ENCODE data around the gene DDX20. TPM values are rescaled to one million over a fixed set of nuclear protein-coding genes. Genes with fewer than 3 reads are reported as not detected.

Gene DDX20
- total and polyA plus RNA-seq, 2 experiments from 2014 or later = 11.5 to 34.0 TPM

DNA sequence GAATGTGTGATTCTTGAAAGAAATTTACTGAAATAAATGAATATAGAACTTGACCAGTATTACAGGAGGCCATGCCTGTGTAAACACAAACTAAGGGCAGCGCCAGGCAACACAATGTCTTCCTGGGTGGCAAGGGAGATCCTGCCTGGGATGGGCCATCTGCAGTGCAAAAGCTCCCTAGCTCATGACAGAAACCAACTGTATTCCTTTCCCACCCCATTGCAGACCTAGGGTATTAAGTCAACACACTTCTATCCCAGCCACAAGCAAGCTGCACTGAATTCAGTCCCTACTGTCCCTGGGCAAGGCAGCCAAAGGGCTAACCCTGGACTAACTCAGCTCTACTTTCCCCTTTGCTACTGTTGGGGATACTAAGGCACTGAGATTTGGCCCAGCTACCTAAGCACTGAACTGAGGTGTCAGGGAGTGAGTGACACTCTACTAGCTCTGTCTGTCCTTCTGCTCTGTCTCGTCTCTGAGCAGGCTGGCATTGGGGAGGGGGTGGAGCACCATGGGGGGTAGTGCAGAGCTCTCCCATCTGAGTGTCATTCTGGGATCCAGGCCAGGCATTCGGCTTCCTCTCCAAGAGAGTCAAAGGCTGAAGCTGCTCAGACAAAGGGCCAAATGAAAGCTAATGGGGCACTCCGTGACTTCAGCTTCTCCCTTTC, 19.0 kb upstream of the DDX20 start:
- TF ChIP-seq CTCF (IDR thresholded peaks at IDR 0.05; ENCODE audit: low read depth, low read length) = no peak
- Histone ChIP-seq H3K4me3 (no peak overlapping the region), H3K27me3 (no peaks in the 10 kb centered on the region), H3K27ac (peak overlapping the region; percentile 72), H3K36me3 (no peaks in the 10 kb centered on the region), H3K4me1 (ENCODE audit: low read depth) (peaks cover 23% of the 10 kb centered on the region), H3K9me3 (ENCODE audit: low read depth) (no peaks in the 10 kb centered on the region)
- peak in 1 of 2 donors; percentile 72 for DNase-seq (ENCODE audit: low read depth in 1 of 2, low spot score in 1 of 2)

DNA sequence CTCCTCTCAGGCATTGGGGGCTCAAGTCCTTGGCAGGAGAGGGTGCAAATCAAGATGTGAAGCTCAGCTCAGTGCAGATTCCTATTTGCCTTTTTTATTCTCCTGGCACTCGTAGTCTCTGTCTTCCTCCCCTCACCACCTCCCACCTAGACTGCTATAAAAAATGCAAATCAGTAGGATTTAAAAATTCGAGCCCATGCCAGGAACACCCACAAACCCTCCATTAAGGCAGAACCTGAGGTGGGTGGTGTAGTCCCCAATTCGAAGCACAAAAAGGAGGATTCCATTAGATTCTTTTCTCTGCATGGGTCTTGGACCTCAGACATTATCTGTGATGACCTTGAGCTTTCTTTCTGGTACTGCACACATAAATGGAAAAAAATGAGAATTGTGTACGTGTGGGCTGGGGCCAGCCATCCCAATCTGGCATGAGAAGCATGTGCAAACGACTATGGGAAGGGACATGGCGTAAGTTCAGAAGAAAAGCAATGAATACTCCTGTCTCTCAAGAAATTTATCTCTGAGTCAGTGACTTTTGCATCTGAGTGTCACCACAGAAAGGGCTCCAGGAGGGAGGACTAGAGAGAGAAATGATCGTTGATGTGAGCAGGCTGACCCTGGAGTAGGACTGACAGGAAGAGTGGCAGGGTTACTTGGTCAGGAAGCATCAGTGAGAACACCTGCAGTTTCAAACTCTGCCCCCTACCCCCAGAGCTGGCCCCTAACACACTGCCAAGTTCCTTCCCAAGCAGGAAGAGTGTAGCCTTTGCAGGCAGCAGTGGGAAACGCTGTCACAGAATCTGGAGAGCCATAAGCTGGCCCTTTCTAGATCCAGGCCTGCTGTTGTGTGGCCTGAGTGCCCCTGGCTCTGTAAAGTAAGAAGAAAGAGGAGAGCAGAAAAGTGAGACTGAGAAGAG, 18.2 kb upstream of the DDX20 start:
- no peaks in the 10 kb centered on the region for H3K9me3 ChIP-seq (ENCODE audit: low read depth)
- peak overlapping the region; percentile 79 for H3K27ac ChIP-seq
- H3K36me3 ChIP-seq = no peaks in the 10 kb centered on the region
- H3K27me3 ChIP-seq = no peaks in the 10 kb centered on the region
- peak overlapping the region; percentile 53 for H3K4me3 ChIP-seq
- TF ChIP-seq CTCF (IDR thresholded peaks at IDR 0.05; ENCODE audit: low read depth, low read length) = no peak
- DNase-seq (ENCODE audit: low read depth in 1 of 2, low spot score in 1 of 2) = no peak
- peaks cover 23% of the 10 kb centered on the region for H3K4me1 ChIP-seq (ENCODE audit: low read depth)

DNA sequence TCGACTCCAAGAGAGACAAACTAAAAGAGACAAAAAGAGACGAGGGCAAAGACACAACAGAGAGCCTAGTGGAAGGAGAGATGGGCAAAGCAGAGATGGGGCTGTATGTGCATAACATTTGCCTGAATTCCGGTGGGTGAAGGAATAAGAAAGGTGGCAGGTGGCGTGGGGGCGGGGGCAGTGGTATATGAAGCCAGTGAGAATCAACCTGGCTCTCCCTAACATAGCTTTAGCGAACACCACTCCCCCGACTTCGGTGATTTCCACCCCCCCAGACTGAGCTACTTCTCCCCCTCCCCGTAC, 17.6 kb upstream of the DDX20 start:
- Histone ChIP-seq H3K9me3 (ENCODE audit: low read depth) (no peaks in the 10 kb centered on the region), H3K27ac (peak overlapping the region; percentile 79), H3K4me3 (peak overlapping the region; percentile 53), H3K36me3 (no peaks in the 10 kb centered on the region), H3K4me1 (ENCODE audit: low read depth) (peaks cover 23% of the 10 kb centered on the region), H3K27me3 (no peaks in the 10 kb centered on the region)
- TF ChIP-seq CTCF (IDR thresholded peaks at IDR 0.05; ENCODE audit: low read depth, low read length) = no peak
- no peak for DNase-seq (ENCODE audit: low read depth in 1 of 2, low spot score in 1 of 2)

- Histone ChIP-seq H3K27me3 (no peaks in the 10 kb centered on the region), H3K9me3 (ENCODE audit: low read depth) (no peaks in the 10 kb centered on the region), H3K27ac (peak overlapping the region; percentile 79), H3K36me3 (no peaks in the 10 kb centered on the region), H3K4me3 (peak overlapping the region; percentile 53), H3K4me1 (ENCODE audit: low read depth) (peaks cover 23% of the 10 kb centered on the region)
- TF ChIP-seq CTCF (IDR thresholded peaks at IDR 0.05; ENCODE audit: low read depth, low read length) = no peak
- peak; percentile 76 to 79 for DNase-seq (ENCODE audit: low read depth in 1 of 2, low spot score in 1 of 2)
These were observed 17.1 kb upstream of the DDX20 start for GRCh38 chr1:111738436-111739193.

DNA sequence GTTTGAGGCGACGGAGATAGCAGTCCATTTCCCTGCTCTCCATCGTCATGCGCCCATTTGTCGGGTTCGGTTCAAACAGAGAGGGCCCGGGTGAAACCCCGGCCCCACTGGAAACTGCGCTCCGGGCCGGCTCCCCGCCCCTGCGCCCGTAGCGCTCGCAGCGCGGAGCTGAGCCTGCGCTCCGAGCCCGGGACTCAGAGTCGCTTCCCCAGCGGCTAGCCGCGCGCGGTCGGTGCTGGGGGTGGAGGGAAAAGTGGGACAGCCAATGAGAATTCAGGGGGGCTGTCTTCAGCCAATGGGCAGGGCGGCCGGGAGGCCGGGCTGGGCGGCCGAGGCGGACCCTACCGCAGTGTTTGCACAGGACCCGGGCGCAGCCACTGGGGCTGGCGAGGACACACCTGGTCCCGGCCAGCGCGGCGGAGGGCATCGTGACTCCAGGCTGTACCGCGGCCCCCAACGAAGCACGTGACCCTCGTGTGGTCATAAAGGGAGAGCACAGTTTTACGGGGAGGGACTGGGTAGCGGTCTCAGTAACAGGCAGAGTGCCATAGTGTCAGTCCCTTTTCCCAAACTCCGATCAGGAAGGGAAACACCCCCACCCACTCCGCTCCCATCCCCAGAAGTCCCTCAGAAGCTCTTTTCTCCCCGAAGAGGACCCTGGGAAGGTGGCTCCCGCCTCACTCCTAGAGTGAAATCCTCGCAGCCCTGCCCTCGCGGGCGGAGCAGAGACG, 16.3 kb upstream of the DDX20 start, which contains the start of gene INKA2:
INKA2 (minus strand) TSS at position 202 of the 731 bp plus-strand sequence; CDS start at position 49, 153 bp downstream.
- Histone ChIP-seq H3K36me3 (no peaks in the 10 kb centered on the region), H3K4me3 (peak within 1 kb of the TSS; percentile 53), H3K4me1 (ENCODE audit: low read depth) (peaks cover 23% of the 10 kb centered on the region), H3K27ac (peak within 1 kb of the TSS; percentile 79), H3K27me3 (no peaks in the 10 kb centered on the region), H3K9me3 (ENCODE audit: low read depth) (no peaks in the 10 kb centered on the region)
- peak; percentile 86 to 94 for DNase-seq (ENCODE audit: low read depth in 1 of 2, low spot score in 1 of 2)
- TF ChIP-seq CTCF (IDR thresholded peaks at IDR 0.05; ENCODE audit: low read depth, low read length) = no peak
